NCI-H2107 (cell line): Measurements from ENCODE around the gene CALB2.
A peak's percentile ranks its signal among the peaks of the same experiment; 100 is the strongest.
"Not testable (repeated sequence)": the region's sequence is repeated elsewhere in the genome, so short reads cannot be mapped to it uniquely, and the experiment has no call there.

Source experiments
- DNase-seq: peaks from one replicate; lab custom pipeline; 2025; lab: John Stamatoyannopoulos, UW

Gene CALB2

GRCh38 chr16:71352963-71353460, 5.5 kb upstream of the CALB2 start:
- DNase-seq, result no peak

DNA sequence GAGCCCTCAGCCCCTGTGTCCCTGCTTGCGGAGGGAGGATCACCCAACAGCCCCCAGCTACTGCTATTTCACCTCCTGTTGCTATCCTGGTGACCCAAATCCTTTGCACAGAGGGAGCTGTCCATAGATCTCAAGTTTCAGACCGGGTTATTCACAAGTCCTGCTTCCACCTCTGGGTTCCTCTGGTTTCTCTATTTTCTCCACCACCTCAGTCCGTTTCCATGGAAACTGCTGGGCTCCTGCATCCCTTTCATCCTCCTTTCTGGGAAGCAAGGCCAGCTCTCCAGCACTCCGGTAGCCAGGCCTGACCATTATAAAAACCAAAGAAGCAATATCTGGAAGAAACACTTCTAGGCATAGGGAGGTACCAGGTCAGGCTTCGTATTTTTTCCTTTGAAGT, 4.8 kb upstream of the CALB2 start:
- DNase-seq, result no peak

DNA sequence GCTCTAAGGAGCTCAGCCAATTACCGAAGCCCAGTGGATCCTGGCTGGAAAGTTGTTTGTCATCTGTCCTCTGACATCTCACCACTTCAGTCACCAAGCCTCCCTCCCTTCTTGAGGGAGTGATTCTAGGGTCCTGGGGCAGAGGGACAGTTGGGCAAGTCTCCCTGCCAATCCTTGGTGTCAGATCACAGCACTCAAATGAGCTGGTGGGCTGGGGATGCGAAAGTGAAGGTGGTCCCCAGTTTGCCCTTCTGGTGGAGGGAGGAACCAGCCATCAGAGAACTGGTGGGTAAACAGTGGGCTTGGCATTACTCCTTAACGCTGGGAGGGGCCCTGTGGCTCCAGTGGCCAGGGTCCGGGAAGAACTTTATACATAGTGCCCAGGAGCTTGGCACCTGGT, 4.4 kb upstream of the CALB2 start:
- no peak for DNase-seq

DNA sequence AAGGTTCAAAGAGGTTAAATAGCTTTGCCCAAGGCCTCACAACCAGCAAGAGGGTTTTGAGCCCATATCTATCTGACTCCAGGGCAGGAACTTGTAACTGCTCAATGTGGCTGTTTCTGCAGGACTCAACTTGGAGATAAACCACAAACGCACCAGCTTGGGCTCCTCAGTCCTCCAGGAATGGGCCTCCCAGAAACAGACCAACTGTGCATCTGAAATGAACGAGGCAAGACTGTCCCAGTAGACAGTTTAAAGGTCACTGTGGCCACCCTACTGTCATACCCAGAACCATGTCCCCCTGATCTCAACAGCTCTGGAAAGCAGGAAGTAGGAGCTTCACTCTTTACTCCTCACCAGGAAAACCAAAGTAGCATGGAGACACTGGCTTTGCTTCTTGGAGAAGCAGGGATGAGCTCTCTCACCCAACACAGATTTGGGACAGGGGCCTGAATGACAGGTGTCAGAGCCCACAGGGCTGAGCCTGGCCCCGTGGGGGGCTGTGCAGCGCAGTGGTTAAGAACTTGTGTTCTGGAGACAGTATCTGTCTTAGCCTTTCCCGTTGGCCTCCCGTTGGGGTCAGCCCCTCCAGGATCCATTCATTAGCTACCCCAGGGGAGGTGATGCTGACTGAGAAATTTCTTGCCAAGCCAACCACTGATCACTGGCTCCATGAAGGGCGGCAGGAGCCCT, 2.3 kb upstream of the CALB2 start:
- DNase-seq, result no peak

DNA sequence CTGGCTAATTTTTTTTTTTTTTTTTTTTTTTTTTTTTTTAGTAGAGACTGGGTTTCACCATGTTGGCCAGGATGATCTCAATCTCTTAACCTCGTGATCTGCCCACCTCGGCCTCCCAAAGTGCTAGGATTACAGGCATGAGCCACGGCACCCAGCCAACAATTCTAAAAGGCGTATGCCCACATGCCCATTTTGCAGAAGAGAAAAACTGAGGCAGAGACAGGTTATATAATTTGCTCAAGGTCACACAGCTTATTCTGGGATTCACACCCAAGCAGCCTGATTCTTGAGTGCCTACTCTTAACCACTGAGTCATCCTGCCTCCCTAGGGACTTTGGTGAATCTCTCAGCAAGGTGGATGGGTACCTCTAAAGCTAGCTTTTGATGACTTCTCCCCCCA, 1.6 kb upstream of the CALB2 start:
- not testable (repeated sequence) for DNase-seq

- DNase-seq, result no peak
Measured at GRCh38 chr16:71357681-71358080, 842 bp upstream of the CALB2 start.

DNA sequence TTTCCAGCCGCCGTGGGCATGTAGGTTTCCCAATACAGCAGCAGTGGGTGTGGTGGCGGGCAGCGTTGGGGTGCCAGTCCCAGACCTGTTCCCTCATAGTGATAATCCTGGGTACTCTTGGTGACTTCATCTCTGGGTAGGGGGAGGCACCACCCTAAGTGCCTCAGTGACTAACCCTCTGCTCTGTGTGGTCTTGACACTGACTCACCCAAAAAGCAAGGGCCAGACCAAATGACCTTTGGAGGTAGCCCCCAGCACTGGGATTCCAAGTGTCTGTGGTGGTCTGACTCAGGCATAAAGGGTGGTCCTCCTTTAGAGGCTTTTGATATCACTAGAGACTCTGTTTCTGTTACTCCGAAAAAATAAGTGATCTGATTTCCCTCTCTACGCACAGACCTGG, 908 bp downstream of the CALB2 start:
- no peak for DNase-seq

DNA sequence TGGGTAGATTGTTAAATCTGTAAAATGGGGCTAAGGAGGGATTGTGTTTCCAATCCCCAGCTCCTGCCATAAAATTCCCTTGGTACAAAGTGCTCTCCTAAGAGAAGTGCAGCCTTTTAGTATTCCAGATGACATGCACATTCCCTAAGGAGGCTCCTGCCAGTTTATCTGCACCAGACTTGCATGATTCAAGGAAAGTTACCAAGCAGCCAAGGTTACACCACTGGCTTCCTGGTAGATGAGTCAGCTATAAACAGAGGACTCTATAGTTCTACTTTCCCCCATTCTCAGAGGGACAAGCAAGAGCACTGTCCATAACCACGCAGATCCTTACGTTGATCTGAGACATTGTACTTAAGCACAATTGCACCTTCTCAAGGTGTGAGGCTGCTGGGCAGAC, 1.9 kb downstream of the CALB2 start:
- no peak for DNase-seq

DNA sequence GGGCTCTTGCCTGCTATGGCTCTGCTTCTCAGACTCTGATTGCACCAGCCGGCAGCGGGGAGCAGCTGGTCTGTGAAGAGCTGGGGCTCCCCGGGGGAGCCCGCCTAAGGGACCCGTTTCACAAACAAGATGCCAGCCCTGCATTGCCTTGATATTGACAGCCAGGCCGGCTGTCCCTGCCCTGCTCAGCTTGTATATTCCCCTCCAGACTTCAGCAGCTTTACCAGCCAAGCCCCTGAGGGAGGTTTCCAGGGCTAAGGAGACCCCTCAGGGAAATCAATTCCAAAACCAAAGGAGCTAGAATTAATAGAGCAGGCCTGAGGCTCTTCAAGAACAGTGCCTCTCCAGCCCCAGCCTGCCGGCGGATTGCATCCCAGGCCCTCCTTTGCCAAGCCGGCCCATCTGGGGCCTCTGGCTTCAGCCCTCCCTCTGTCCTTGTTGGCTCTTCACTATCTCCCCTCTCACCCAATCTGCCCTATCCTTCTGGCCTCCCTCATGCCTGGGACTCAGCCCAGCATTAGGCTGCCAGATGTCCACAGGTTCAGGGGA, 5.7 kb downstream of the CALB2 start:
- DNase-seq, result peak; percentile 31

DNA sequence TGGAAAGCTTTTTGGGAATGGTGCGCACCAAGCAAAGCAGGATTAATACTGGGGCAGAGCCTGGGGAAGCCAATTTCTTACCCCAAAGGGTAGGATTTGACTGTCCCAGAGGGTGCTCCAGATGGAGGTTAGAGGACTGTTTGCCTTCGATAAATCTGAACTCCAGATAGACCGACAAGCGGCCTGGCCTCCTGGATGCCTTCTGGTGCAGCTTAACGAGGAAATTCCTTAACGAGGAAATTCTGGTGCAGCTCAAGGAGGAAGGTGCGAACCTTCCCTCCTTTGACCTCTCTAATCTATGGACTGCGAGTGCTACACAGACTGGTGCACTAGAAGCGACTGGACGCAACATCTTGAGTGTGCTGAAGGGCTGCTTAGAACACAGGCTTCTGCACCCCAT, 6.5 kb downstream of the CALB2 start:
- DNase-seq, result no peak

DNA sequence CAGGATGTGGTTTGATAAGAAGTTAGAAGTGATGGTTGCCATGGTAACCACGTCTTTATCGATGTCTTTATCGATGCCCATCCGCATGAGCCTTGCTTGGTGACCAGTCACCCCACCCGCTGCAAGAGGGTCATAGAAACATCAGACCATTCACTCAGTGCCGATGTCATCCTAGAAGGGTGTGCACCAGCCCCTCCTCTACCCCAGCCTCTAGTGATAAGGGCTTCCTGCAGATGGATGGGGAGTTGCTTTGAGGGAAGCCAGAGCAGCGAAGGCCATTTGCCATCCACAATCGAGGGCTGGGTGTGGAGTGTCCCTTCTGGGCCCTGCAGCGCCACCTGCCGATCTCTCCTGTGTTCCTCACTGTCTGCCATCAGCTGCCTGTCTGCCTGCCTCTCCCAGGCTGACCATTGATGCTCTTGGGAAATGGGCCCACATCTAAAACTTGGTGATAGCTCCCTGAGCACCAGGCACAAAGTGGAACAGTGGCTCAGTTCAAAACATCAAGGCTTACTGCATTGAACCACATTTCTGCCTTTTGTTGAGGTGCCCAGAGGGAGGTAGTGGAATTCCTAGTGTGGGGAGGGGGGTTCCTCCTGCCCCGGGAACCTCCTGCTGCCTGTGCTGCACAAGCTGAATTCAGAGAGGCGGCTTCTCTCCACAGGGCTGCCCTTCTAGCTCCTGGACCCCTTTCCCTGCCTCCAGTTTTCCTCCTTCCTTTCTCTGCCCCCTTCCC, 8.9 kb downstream of the CALB2 start:
- DNase-seq, result peak; percentile 24

DNA sequence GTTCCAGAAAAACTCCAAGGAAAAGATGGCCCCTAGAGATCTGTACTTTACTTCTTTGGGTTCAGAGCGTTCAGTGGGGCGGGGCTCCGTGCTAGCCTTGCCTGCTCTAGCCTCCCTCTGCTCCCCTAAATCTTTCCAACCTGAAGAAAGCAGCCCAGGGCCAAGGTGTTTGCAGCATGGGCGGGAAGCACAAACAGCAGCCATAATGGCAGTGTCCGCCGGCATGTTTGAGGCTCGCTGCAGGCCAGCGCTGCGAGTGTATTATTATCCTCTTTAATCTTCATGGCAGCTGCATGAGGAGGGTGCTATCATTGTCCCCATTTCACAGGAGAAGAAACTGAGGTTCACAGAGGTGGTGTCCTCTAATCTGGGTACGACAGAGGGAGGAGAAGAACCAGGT, 10.4 kb downstream of the CALB2 start:
- no peak for DNase-seq

- DNase-seq, result no peak
Measured at GRCh38 chr16:71369494-71369893, 11.0 kb downstream of the CALB2 start.

DNA sequence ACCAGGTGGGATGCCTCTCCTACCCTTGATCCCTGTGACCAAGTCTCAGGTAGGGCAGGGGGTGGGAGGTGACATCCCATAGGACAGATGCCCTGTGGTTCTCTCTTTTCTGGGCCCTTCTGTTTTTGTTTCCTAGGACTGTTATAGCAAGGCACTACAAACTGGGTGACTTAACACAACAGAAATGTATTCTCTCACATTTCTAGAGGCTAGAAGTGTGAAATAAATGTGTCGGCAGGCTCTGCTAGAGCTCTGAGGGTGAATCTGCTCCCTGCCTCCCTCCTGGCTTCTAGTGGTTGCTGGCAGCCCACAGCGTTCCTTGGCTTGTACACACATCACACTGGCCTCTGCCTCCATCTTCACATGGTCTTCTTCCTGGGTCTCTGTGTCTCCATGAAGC, 12.7 kb downstream of the CALB2 start:
- DNase-seq, result no peak

DNA sequence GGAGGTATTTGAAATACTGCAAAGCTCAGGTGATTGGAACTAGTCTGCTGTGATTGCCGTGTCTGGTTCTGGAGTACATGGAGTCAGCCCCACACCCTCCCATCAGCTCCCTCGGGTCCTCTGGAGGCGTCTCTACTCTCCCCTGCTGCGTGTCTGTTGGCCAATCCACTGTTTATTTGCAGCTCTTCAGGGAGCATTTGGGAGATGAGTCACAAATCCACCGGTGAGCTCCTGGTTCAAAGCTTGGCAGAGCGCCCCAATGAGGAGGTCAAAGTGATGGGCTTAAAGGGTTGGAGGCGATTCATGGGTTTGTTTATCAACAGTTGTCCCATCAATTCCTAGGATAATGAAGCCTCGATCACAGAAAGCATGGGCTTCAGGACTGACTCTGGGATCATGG, 14.6 kb downstream of the CALB2 start:
- no peak for DNase-seq

- DNase-seq, result no peak
Measured at GRCh38 chr16:71376465-71377157, 18.1 kb downstream of the CALB2 start.

- DNase-seq, result no peak
Measured at GRCh38 chr16:71379711-71380110, 21.2 kb downstream of the CALB2 start.

DNA sequence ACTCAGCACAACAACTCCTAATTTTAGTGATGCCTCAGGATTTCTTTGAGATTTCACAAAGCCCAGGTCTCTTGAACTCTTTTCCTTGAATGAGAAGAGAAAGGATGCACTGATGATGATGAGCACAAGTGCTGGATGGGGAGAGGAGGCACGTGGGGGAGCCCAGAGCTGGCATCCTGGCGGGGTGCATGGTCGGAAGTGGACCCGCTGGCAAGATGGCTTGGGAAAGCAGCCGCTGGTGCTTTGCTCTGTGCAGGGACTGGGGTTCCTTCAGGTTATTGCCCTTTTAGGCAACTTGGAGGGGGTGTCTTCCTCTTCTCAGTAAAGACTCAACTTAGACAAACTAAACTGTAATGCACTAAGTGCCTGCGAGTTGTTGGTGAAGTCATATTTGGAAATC, 22.3 kb downstream of the CALB2 start:
- no peak for DNase-seq

DNA sequence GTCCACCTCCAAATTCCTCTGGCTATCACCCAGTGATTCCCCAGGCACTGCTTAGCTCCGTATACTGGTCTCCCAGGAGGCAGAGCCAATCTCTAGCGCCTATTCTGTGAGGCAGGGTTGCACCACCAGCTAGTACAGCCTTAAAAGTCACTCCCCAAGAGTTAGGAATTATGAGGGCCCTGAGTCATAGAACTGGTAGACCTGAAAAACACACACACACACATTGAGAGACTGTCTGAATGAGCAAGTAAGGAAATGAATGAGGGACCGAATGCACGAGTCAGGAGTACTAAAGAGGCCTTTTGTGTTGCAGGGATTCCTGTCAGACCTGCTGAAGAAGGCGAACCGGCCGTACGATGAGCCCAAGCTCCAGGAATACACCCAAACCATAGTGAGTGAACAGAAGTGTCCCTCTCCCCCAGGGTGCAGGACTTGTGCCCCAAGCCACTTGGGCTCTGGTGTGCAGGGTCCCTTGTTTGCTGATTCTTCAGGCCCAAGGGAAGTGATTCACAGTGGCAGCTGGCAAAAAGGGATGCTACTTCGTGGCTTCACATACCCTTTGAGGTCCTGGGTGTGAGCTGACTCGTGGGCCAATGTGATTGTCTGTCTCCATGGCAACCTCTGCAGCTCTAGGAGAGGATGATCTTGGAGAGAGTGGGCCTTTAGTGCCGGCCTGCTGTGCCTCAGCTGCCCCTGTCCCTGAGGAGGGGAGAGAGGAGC, 24.7 kb downstream of the CALB2 start:
- DNase-seq, result no peak

DNA sequence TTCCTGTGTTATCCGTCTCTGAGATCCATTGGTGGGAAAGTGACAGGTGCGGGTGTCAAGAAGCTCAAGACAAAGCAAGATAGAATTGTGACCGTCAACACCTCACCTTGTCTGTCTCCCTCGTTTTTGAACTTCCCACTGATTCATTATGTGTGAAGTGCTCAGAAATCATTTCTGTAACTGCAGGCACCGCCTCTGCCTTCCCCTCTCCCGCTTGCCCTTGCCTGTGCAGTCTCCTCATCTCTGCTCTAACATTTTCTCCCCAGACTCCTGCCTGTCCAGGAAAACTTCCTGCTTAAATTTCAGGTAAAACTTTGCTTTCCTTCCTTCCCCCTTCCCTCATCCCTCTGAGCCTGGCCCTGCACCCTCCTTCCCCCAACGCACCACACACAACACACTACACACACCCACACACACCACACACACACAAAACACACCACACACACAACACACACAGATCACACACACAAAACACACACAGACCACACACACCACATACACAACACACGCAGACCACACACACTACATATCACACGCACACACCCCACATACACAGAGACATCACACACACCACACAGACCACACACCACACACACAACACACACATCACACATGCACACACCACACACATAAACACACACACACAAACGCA, 25.7 kb downstream of the CALB2 start:
- no peak for DNase-seq

- no peak for DNase-seq
Measured at GRCh38 chr16:71387045-71387871, 28.7 kb downstream of the CALB2 start.
